Karpas-422 (cell line): ENCODE data around the gene NMT1. TPM values are rescaled to one million over a fixed set of nuclear protein-coding genes. Genes with fewer than 3 reads are reported as not detected.
A peak's percentile ranks its signal among the peaks of the same experiment; 100 is the strongest.

Experiments
- DNase-seq: peaks from one replicate; pipeline ENCODE4 v3.0.0-alpha.2; 2015
- H2AFZ ChIP-seq: fragments of 200-600 bp; sonication (generic); 2 replicates; pipeline ENCODE4 v1.6.1; 2014; ENCODE audit warnings: antibody characterized with exemption, low read length, mixed read lengths
- H3K27ac ChIP-seq: fragments of 200-600 bp; sonication (generic); 2 replicates; pipeline ENCODE4 v1.5.1; 2014; ENCODE audit warnings: mild to moderate bottlenecking, low read length, moderate library complexity
- H3K27me3 ChIP-seq: fragments of 200-600 bp; sonication (generic); 2 replicates; pipeline ENCODE4 v1.6.1; 2014; ENCODE audit warnings: low read length, mixed read lengths
- H3K36me3 ChIP-seq: fragments of 200-600 bp; sonication (generic); 2 replicates; pipeline ENCODE4 v1.6.1; 2014; ENCODE audit warnings: low read length, mixed read lengths; ENCODE audit not compliant: insufficient read depth
- H3K4me1 ChIP-seq: fragments of 200-600 bp; sonication (generic); 2 replicates; pipeline ENCODE4 v1.6.1; 2014; ENCODE audit warnings: mild to moderate bottlenecking, low read length, mixed read lengths
- H3K4me2 ChIP-seq: fragments of 200-600 bp; sonication (generic); 2 replicates; pipeline ENCODE4 v1.6.1; 2014; ENCODE audit warnings: low read length, low read depth, mild to moderate bottlenecking; ENCODE audit not compliant: poor library complexity, severe bottlenecking
- H3K4me3 ChIP-seq: fragments of 200-600 bp; sonication (generic); 2 replicates; pipeline ENCODE4 v1.5.1; 2014; ENCODE audit warnings: mild to moderate bottlenecking, antibody characterized with exemption, low read length, mixed read lengths
- H3K79me2 ChIP-seq: fragments of 200-600 bp; sonication (generic); 2 replicates; pipeline ENCODE4 v1.6.1; 2014; ENCODE audit warnings: mild to moderate bottlenecking, low read length, mixed read lengths
- H3K9ac ChIP-seq: fragments of 200-600 bp; sonication (generic); 2 replicates; pipeline ENCODE4 v1.6.0; 2014; ENCODE audit warnings: low read length
- H3K9me2 ChIP-seq: fragments of 200-600 bp; sonication (generic), shearing (Covaris generic); replicated peaks from 2 replicates; pipeline ENCODE4 v1.6.0; 2014; ENCODE audit warnings: mild to moderate bottlenecking, low read length, moderate library complexity; ENCODE audit not compliant: insufficient read depth
- H3K9me3 ChIP-seq: fragments of 300-700, 200-600 bp; sonication (generic); 2 replicates; pipeline ENCODE4 v1.6.1; 2014; ENCODE audit warnings: low read length, mixed read lengths
- H4K20me1 ChIP-seq: fragments of 200-600 bp; sonication (generic); 2 replicates; pipeline ENCODE4 v1.6.1; 2014; ENCODE audit warnings: mild to moderate bottlenecking, antibody characterized with exemption, low read length, low read depth; ENCODE audit not compliant: insufficient read depth
- total RNA-seq: library from RNA; depleted of rRNA; stranded (reverse); fragments of >200 nt; shearing (Covaris generic); gene quantifications from 2 replicates; pipeline ENCODE4 v1.2.3, GENCODE V29; 2014; ENCODE audit warnings: low replicate concordance

The NMT1 gene
- total RNA-seq, 1 experiment from 2014 or later = 48.5 TPM

GRCh38 chr17:45052052-45052772 lies 8.9 kb upstream of the NMT1 start:
- Histone ChIP-seq H3K4me3 (peak overlapping the region; percentile 77), H3K27ac (peak overlapping the region; percentile 58), H3K79me2 (peaks cover 26% of the 10 kb centered on the region), H4K20me1 (no peaks in the 10 kb centered on the region), H3K27me3 (no peaks in the 10 kb centered on the region), H3K4me1 (peaks cover 16% of the 10 kb centered on the region), H3K9me3 (no peaks in the 10 kb centered on the region), H3K36me3 (no peaks in the 10 kb centered on the region), H3K9me2 (no peaks in the 10 kb centered on the region), H3K9ac (peak overlapping the region; percentile 81), H3K4me2 (peak overlapping the region; percentile 67), H2AFZ (no peak overlapping the region)
- DNase-seq = peak; percentile 58

- peak overlapping the region; percentile 88 for H2AFZ ChIP-seq
- H3K4me3 ChIP-seq = peak overlapping the region; percentile 93
- H3K4me1 ChIP-seq = peaks cover 26% of the 10 kb centered on the region
- H3K79me2 ChIP-seq = peaks cover 64% of the 10 kb centered on the region
- H3K9me2 ChIP-seq = no peaks in the 10 kb centered on the region
- H3K9ac ChIP-seq = peak overlapping the region; percentile 92
- DNase-seq = peak; percentile 61
- no peaks in the 10 kb centered on the region for H4K20me1 ChIP-seq
- H3K27ac ChIP-seq = peak overlapping the region; percentile 60; the same call in 1 of the 2 replicates
- H3K9me3 ChIP-seq = no peaks in the 10 kb centered on the region
- H3K36me3 ChIP-seq = no peaks in the 10 kb centered on the region
- H3K4me2 ChIP-seq = peak overlapping the region; percentile 75
- no peaks in the 10 kb centered on the region for H3K27me3 ChIP-seq
Measured at GRCh38 chr17:45060382-45060796, 728 bp upstream of the NMT1 start.

- H3K4me3 ChIP-seq = peak overlapping the region; percentile 93
- H3K4me1 ChIP-seq = peaks cover 26% of the 10 kb centered on the region
- no peak for DNase-seq
- no peaks in the 10 kb centered on the region for H4K20me1 ChIP-seq
- no peaks in the 10 kb centered on the region for H3K36me3 ChIP-seq
- no peaks in the 10 kb centered on the region for H3K9me2 ChIP-seq
- no peaks in the 10 kb centered on the region for H3K27me3 ChIP-seq
- peak overlapping the region; percentile 62; the same call in 1 of the 2 replicates for H2AFZ ChIP-seq
- peak overlapping the region; percentile 92 for H3K4me2 ChIP-seq
- H3K9me3 ChIP-seq = no peaks in the 10 kb centered on the region
- peak overlapping the region; percentile 75 for H3K27ac ChIP-seq
- H3K9ac ChIP-seq = peak overlapping the region; percentile 92
- H3K79me2 ChIP-seq = peaks cover 74% of the 10 kb centered on the region
Measured at GRCh38 chr17:45061606-45062205, 589 bp downstream of the NMT1 start.

- peak overlapping the region; percentile 93; the same call in 1 of the 2 replicates for H3K4me3 ChIP-seq
- peak overlapping the region; percentile 49 for H3K27ac ChIP-seq
- no peak overlapping the region for H2AFZ ChIP-seq
- H3K9ac ChIP-seq = 0 out of 2 replicates have a peak overlapping the region, but pooled peaks have one; percentile 1
- H3K9me3 ChIP-seq = no peaks in the 10 kb centered on the region
- no peaks in the 10 kb centered on the region for H3K27me3 ChIP-seq
- H3K79me2 ChIP-seq = peaks cover 89% of the 10 kb centered on the region
- peaks cover 26% of the 10 kb centered on the region for H3K4me1 ChIP-seq
- H3K36me3 ChIP-seq = peaks cover 10% of the 10 kb centered on the region; the same call in 1 of the 2 replicates
- peaks cover 6% of the 10 kb centered on the region; the same call in 1 of the 2 replicates for H4K20me1 ChIP-seq
- DNase-seq = no peak
- no peaks in the 10 kb centered on the region for H3K9me2 ChIP-seq
- peak overlapping the region; percentile 92 for H3K4me2 ChIP-seq
Measured at GRCh38 chr17:45063198-45063597, 2.1 kb downstream of the NMT1 start.

GRCh38 chr17:45067637-45068036 lies 6.5 kb downstream of the NMT1 start:
- Histone ChIP-seq H3K9me3 (no peaks in the 10 kb centered on the region), H2AFZ (no peak overlapping the region), H3K27ac (no peak overlapping the region), H3K4me1 (peaks cover 9% of the 10 kb centered on the region), H3K9me2 (no peaks in the 10 kb centered on the region), H3K4me3 (no peak overlapping the region), H3K36me3 (peaks cover 26% of the 10 kb centered on the region), H3K79me2 (peaks cover 92% of the 10 kb centered on the region), H3K27me3 (no peaks in the 10 kb centered on the region), H3K9ac (no peak overlapping the region), H3K4me2 (no peak overlapping the region), H4K20me1 (peaks cover 21% of the 10 kb centered on the region; the same call in 1 of the 2 replicates)
- no peak for DNase-seq

GRCh38 chr17:45070001-45070400 lies 8.9 kb downstream of the NMT1 start:
- Histone ChIP-seq H3K9me3 (no peaks in the 10 kb centered on the region), H3K4me2 (no peak overlapping the region), H3K27me3 (no peaks in the 10 kb centered on the region), H4K20me1 (peaks cover 28% of the 10 kb centered on the region; the same call in 1 of the 2 replicates), H3K36me3 (peaks cover 36% of the 10 kb centered on the region), H3K9me2 (no peaks in the 10 kb centered on the region), H2AFZ (no peak overlapping the region), H3K27ac (no peak overlapping the region), H3K9ac (no peak overlapping the region), H3K79me2 (peaks cover 91% of the 10 kb centered on the region), H3K4me1 (no peaks in the 10 kb centered on the region; the same call in none of the 2 replicates), H3K4me3 (no peak overlapping the region)
- no peak for DNase-seq

- H3K4me3 ChIP-seq = no peak overlapping the region
- no peak overlapping the region for H2AFZ ChIP-seq
- H4K20me1 ChIP-seq = peaks cover 28% of the 10 kb centered on the region; the same call in 1 of the 2 replicates
- no peak overlapping the region for H3K4me2 ChIP-seq
- H3K9me3 ChIP-seq = no peaks in the 10 kb centered on the region
- H3K27me3 ChIP-seq = no peaks in the 10 kb centered on the region
- no peak for DNase-seq
- H3K36me3 ChIP-seq = peaks cover 36% of the 10 kb centered on the region
- H3K9ac ChIP-seq = no peak overlapping the region
- H3K4me1 ChIP-seq = no peaks in the 10 kb centered on the region; the same call in none of the 2 replicates
- no peaks in the 10 kb centered on the region for H3K9me2 ChIP-seq
- no peak overlapping the region for H3K27ac ChIP-seq
- H3K79me2 ChIP-seq = peaks cover 91% of the 10 kb centered on the region
Measured at GRCh38 chr17:45070809-45071208, 9.7 kb downstream of the NMT1 start.

- Histone ChIP-seq H4K20me1 (0 out of 2 replicates have a peak, but pooled peaks cover 22% of the 10 kb centered on the region), H3K27me3 (no peaks in the 10 kb centered on the region), H3K4me2 (no peak overlapping the region)
Measured at GRCh38 chr17:45073414-45074070, 12.4 kb downstream of the NMT1 start.

More at GRCh38 chr17:45073414-45074070, 12.4 kb downstream of the NMT1 start:
- H3K36me3 ChIP-seq = peaks cover 32% of the 10 kb centered on the region; the same call in 1 of the 2 replicates
- no peaks in the 10 kb centered on the region; the same call in none of the 2 replicates for H3K4me1 ChIP-seq
- no peaks in the 10 kb centered on the region for H3K9me2 ChIP-seq
- H3K4me3 ChIP-seq = no peak overlapping the region
- no peak overlapping the region for H3K9ac ChIP-seq
- no peak for DNase-seq
- H3K9me3 ChIP-seq = no peaks in the 10 kb centered on the region
- H3K27ac ChIP-seq = no peak overlapping the region
- peaks cover 91% of the 10 kb centered on the region for H3K79me2 ChIP-seq
- H2AFZ ChIP-seq = no peak overlapping the region
